ENCODE results near the gene CENPF. TPM values are rescaled to one million over a fixed set of nuclear protein-coding genes. Genes with fewer than 3 reads are reported as not detected.

Gene CENPF
- total and polyA plus RNA-seq, 9 of the 15 experiments (the other 6 are each of a cell fraction or from before 2014, with no cell fraction given): 50.6 to 180 (median 98.3) TPM

GRCh38 chr1:214623430-214623829 is 20.4 kb downstream of the CENPF start (continued):
- TF ChIP-seq RBM22 (IDR thresholded peaks at IDR 0.05; ENCODE audit: low read depth, low read length, poor library complexity, severe bottlenecking): no peak
- no peak for TF ChIP-seq ZNF655 (CRISPR knock-in tag; IDR thresholded peaks at IDR 0.05)
- TF ChIP-seq PYGO2 (tag; IDR thresholded peaks at IDR 0.05): no peak
- TF ChIP-seq CBX2 (IDR thresholded peaks at IDR 0.05; ENCODE audit: insufficient read depth, low read length, poor library complexity, severe bottlenecking): no peak
- TF ChIP-seq IFI16 (CRISPR knock-in tag; IDR thresholded peaks at IDR 0.05): no peak
- TF ChIP-seq ZNF408 (CRISPR knock-in tag; IDR thresholded peaks at IDR 0.05; ENCODE audit: low read depth): no peak

GRCh38 chr1:214632091-214632490 is 29.1 kb downstream of the CENPF start:
- FAIRE-seq (no peak), DNase-seq (ENCODE audit: extremely low read depth in 1 of 4, low spot score in 3 of 4) (no peak), ATAC-seq (no peak)
- Histone ChIP-seq H3K4me1 (replicated peaks in 1 of 2; ENCODE audit: control insufficient read depth in 2 of 2, insufficient read depth in 2 of 2, low read length in 2 of 2) (no peaks in the 10 kb centered on the region), H3K4me3 (no peak overlapping the region), H3K27ac (ENCODE audit: extremely low read depth, low read depth, low read length) (no peak overlapping the region), H3K4me2 (ENCODE audit: insufficient read depth, low read length) (no peak overlapping the region), H3K36me3 (ENCODE audit: control insufficient read depth, insufficient read depth, low read length) (peaks cover 93% of the 10 kb centered on the region), H4K20me1 (replicated peaks; ENCODE audit: control insufficient read depth, insufficient read depth, low read length) (no peaks in the 10 kb centered on the region), H3K79me2 (ENCODE audit: control insufficient read depth, insufficient read depth, low read length) (no peaks in the 10 kb centered on the region; the same call in 2 of the 3 replicates), H3K9ac (ENCODE audit: insufficient read depth in 1 of 2, low read depth in 2 of 2, low read length in 2 of 2) (no peak overlapping the region), H3K27me3 (ENCODE audit: control insufficient read depth in 2 of 2, insufficient read depth in 2 of 2, low read length in 2 of 2) (no peaks in the 10 kb centered on the region), H2AFZ (ENCODE audit: low read depth, low read length) (no peak overlapping the region), H3K9me1 (ENCODE audit: control insufficient read depth, insufficient read depth, low read length) (no peaks in the 10 kb centered on the region), H3K9me3 (replicated peaks; ENCODE audit: control insufficient read depth, insufficient read depth, low read depth, low read length) (no peaks in the 10 kb centered on the region)
- ChIA-PET POLR2A (interaction anchor here (1.2 kb wide), 1 partner anchor 11 kb away, joined by 4 read pairs; no protein-coding TSS in a partner anchor), CTCF (ENCODE audit: low intra/inter-chr PET ratio) (no interaction called here)
- BruUV-seq (replicated peaks): no TSS peak
- in situ Hi-C loops (cut with MboI): no loop called here
- intact Hi-C loops (cut with micrococcal nuclease): no loop called here
- WGBS (ENCODE audit: insufficient coverage, low coverage, missing lambda C conversion rate): 95% methylated on average over 4 of the region's 4 CpGs
- TF ChIP-seq ZBTB49 (CRISPR knock-in tag; IDR thresholded peaks at IDR 0.05; ENCODE audit: borderline replicate concordance): no peak
- TF ChIP-seq TCF7L2 (IDR thresholded peaks at IDR 0.05; ENCODE audit: low read depth, low read length): no peak
- no peak for TF ChIP-seq ETS1 (conservative IDR thresholded peaks at IDR 0.05; ENCODE audit: control insufficient read depth, low read depth, low read length)
- TF ChIP-seq ZNF384 (IDR thresholded peaks at IDR 0.05; ENCODE audit: low read depth, low read length): no peak
- no peak for TF ChIP-seq TEAD4 (IDR thresholded peaks at IDR 0.05; ENCODE audit: low read length)
- no peak for TF ChIP-seq TEAD4 (CRISPR knock-in tag; IDR thresholded peaks at IDR 0.05; ENCODE audit: borderline replicate concordance)
- no peak for TF ChIP-seq CBX3 (IDR thresholded peaks at IDR 0.05; ENCODE audit: borderline replicate concordance in 1 of 2, low read length in 2 of 2)
- no peak for TF ChIP-seq ELF4 (CRISPR knock-in tag; IDR thresholded peaks at IDR 0.05)
- TF ChIP-seq SAFB (IDR thresholded peaks at IDR 0.05; ENCODE audit: borderline replicate concordance, low read depth, low read length): no peak
- no peak for TF ChIP-seq GATAD2A (IDR thresholded peaks at IDR 0.05)
- no peak for TF ChIP-seq CBFB (CRISPR knock-in tag; IDR thresholded peaks at IDR 0.05)
- no peak for TF ChIP-seq HMGN3 (IDR thresholded peaks at IDR 0.05; ENCODE audit: borderline replicate concordance, extremely low read depth, insufficient read length, low read depth, low read length)
